CD4-positive, alpha-beta T cell (primary cell): ENCODE data around the gene NYNRIN. TPM values are rescaled to one million over a fixed set of nuclear protein-coding genes. Genes with fewer than 3 reads are reported as not detected.
A peak's percentile ranks its signal among the peaks of the same experiment; 100 is the strongest.

Experiments
- ATAC-seq: fragments of 200-7000 bp; cut with Tn5 transposase; one replicate; pipeline ENCODE4 v1.10.0; 2022; ENCODE audit warnings: mild to moderate bottlenecking; ENCODE audit not compliant: poor library complexity
- CTCF ChIA-PET: fragments of 350-600 bp; sonication (Branson Sonifier 250); formaldehyde crosslinking; loops from one replicate; lab custom pipeline; 2021; ENCODE audit warnings: antibody characterized with exemption, inconsistent platforms; lab: Charles Lee
- POLR2A ChIA-PET: fragments of 350-600 bp; sonication (Branson Sonifier 250); formaldehyde crosslinking; loops from one replicate; lab custom pipeline; 2021; ENCODE audit warnings: antibody characterized with exemption, inconsistent platforms; lab: Charles Lee
- DNase-seq, 14 experiments: peaks; one replicate each; pipeline ENCODE4 v3.0.0-alpha.2; 2013 to 2020; ENCODE audit warnings: mixed read lengths in 2 of 14
- H3K27ac ChIP-seq, 2 donors: one replicate each; pipeline versions ENCODE4 v1.5.1 to v1.7.0; 2013; ENCODE audit warnings: low read length in 2 of 2, low read depth in 1 of 2, mild to moderate bottlenecking in 1 of 2
- H3K27me3 ChIP-seq, 2 experiments: 1 replicate in 1 of 2; 2 replicates in 1 of 2; pipeline versions ENCODE4 v1.6.1 to v1.7.0; 2013; ENCODE audit warnings: low read length in 2 of 2, control low read depth in 1 of 2, mild to moderate bottlenecking in 1 of 2, moderate library complexity in 1 of 2; ENCODE audit not compliant: insufficient read depth in 2 of 2, control insufficient read depth in 1 of 2
- H3K36me3 ChIP-seq: one replicate; pipeline ENCODE4 v1.6.1; 2013; ENCODE audit warnings: low read length, control low read depth; ENCODE audit not compliant: insufficient read depth
- H3K4me1 ChIP-seq: one replicate; pipeline ENCODE4 v1.6.1; 2013; ENCODE audit warnings: low read length, control low read depth; ENCODE audit not compliant: insufficient read depth
- H3K4me3 ChIP-seq: one replicate; pipeline ENCODE4 v1.5.1; 2013; ENCODE audit warnings: mild to moderate bottlenecking, low read length, moderate library complexity
- H3K9me3 ChIP-seq, 2 experiments: 1 replicate in 1 of 2; 2 replicates in 1 of 2; pipeline versions ENCODE4 v1.6.1 to v1.7.0; 2013; ENCODE audit warnings: low read length in 2 of 2, mild to moderate bottlenecking in 2 of 2, control low read depth in 1 of 2, moderate library complexity in 1 of 2; ENCODE audit not compliant: control insufficient read depth in 1 of 2, insufficient read depth in 1 of 2
- H3K27ac Mint-ChIP-seq: one replicate; pipeline ENCODE4 v1.8.0; 2020; ENCODE audit warnings: mixed read lengths
- H3K27me3 Mint-ChIP-seq: one replicate; pipeline ENCODE4 v1.8.0; 2021; ENCODE audit warnings: mixed read lengths
- H3K36me3 Mint-ChIP-seq: one replicate; pipeline ENCODE4 v1.8.0; 2021; ENCODE audit warnings: low read depth, mixed read lengths
- H3K4me1 Mint-ChIP-seq: one replicate; pipeline ENCODE4 v1.8.0; 2021; ENCODE audit warnings: low read depth, mixed read lengths
- H3K4me3 Mint-ChIP-seq: one replicate; pipeline ENCODE4 v1.8.0; 2020; ENCODE audit warnings: mild to moderate bottlenecking, mixed read lengths
- H3K9me3 Mint-ChIP-seq: one replicate; pipeline ENCODE4 v1.8.0; 2020; ENCODE audit warnings: mixed read lengths
- intact Hi-C, 2 experiments: fragments of 100-400 bp; cut with DNase I in 1 of 2; cut with micrococcal nuclease in 1 of 2; formaldehyde crosslinking; loops; one replicate each; pipeline versions ENCODE4 v1.15.1 to v1.9.0; 2023 to 2025; cut with DNase I, micrococcal nuclease
- total RNA-seq, 174 experiments: library from RNA in 2 of 174; stranded (reverse) in 2 of 174; gene quantifications; one replicate each; pipeline ENCODE4 v1.2.3 and lab custom pipeline; 2021 to 2026
- TF ChIP-seq, protein P1 (sequence below): fragments of 200-600 bp; IDR thresholded peaks from one replicate; pipeline ENCODE4 v1.8.0; 2022; ENCODE audit warnings: antibody characterized with exemption, mild to moderate bottlenecking

Gene NYNRIN
- total RNA-seq, 2 experiments from 2014 or later, result 0.08 to 0.25 TPM

DNA sequence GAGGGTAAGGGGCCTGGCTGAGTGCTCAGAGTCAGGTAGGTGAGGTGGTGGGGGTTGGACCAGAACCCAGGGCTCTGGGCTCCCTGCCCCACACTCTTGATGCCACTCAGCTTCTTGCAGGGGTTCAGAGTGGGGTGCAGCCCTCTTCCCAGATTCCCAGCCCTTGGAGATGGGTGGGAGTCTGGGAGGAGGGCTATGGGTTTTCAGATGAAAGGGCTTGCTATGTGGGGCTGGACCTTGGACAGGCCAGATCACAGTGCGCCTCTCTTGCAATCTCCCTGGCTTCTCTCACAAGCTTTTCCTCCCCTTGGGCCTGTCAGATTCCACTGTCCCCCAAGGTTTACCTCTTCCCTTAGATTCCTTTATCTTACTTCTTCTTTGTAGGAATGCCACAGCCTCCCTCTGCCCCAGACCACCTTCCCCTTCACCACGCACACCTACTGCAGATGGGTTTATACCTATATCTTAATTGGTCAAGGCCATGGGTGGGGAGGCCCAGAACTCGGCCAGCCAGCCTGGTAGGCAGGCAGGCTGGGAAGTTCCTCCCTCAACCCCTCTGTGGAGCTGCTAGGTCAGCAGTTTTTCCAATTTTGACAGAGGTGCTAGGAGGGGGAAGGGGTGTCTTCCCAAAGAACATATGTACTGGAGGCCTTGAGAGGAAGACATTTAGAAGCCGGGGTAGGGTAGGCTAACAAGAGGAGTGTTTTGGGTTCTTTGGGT lies 1.4 kb downstream of the NYNRIN start:
- ChIA-PET POLR2A (interaction anchor here (0.8 kb wide), 1 partner anchor 30 kb away, joined by 3 read pairs; the partner anchor contains the start of gene KHNYN), CTCF (interaction anchor here (0.9 to 1.1 kb wide), 2 partner anchors 34 to 36 kb away, joined by 3 read pairs; no protein-coding TSS in a partner anchor)
- H3K36me3 ChIP-seq, result no peaks in the 10 kb centered on the region
- H3K4me3 Mint-ChIP-seq, result peak overlapping the region; percentile 84
- no peak overlapping the region for H3K27ac Mint-ChIP-seq
- H3K9me3 ChIP-seq, result no peaks in the 10 kb centered on the region
- H3K4me3 ChIP-seq, result no peak overlapping the region
- peaks cover 8% of the 10 kb centered on the region for H3K4me1 Mint-ChIP-seq
- TF ChIP-seq, protein P1, sequence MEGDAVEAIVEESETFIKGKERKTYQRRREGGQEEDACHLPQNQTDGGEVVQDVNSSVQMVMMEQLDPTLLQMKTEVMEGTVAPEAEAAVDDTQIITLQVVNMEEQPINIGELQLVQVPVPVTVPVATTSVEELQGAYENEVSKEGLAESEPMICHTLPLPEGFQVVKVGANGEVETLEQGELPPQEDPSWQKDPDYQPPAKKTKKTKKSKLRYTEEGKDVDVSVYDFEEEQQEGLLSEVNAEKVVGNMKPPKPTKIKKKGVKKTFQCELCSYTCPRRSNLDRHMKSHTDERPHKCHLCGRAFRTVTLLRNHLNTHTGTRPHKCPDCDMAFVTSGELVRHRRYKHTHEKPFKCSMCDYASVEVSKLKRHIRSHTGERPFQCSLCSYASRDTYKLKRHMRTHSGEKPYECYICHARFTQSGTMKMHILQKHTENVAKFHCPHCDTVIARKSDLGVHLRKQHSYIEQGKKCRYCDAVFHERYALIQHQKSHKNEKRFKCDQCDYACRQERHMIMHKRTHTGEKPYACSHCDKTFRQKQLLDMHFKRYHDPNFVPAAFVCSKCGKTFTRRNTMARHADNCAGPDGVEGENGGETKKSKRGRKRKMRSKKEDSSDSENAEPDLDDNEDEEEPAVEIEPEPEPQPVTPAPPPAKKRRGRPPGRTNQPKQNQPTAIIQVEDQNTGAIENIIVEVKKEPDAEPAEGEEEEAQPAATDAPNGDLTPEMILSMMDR, result no peak
- no peaks in the 10 kb centered on the region for H3K36me3 Mint-ChIP-seq
- H3K4me1 ChIP-seq, result peaks cover 8% of the 10 kb centered on the region
- no peak overlapping the region for H3K27ac ChIP-seq
- peaks cover 0 to 10% of the 10 kb centered on the region in 2 experiments for H3K27me3 ChIP-seq
- no peaks in the 10 kb centered on the region for H3K9me3 Mint-ChIP-seq
- ATAC-seq (no peak), DNase-seq (no peak)
- peaks cover 16% of the 10 kb centered on the region for H3K27me3 Mint-ChIP-seq
- intact Hi-C loops, result no loop called here

DNA sequence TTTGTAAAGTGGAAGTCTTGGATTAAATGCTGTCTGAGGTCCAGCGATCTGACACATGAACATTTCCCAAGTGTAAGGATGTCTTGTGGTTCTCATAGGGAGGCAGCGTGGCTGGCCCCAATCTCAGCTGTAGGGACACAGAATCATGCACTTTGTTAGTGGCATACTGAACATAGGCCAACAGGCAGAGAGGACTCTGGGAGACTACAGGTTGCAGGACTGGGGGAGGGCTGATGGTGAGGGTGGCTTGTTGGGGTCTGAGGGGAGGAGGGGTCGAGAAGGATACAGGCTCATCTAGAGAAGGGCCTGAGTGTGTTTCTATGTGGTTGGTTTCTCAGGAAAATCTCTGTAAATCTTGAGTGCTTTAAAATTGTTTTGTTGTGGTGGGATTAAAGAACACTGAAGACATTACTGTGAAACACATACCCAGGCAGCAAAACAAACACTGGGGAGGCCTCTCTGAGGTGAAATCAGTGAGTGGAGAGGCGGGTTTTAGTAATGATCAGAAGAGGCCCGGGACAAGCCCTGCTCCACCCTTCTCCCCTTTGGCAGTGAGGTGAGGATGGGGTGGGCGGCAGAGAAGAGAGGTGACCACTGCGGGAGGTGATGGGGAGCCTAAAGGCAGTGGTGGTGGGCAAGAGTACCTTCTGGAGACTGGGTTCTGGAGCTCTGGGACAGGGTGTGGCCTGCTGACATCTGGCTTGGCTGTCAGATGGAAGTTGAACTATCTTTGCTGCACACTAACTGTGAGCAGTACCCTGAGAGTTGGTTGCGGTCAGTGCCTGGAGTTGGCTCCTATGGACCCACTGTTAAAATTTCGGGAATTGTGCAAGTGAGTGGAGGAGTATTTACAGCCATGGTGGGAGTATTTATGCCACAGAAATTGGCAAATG lies 3.3 kb downstream of the NYNRIN start:
- ATAC-seq, result no peak

GRCh38 chr14:24403294-24403998 lies 4.6 kb downstream of the NYNRIN start:
- ATAC-seq, result no peak
- Histone ChIP-seq H3K4me1 (peaks cover 8% of the 10 kb centered on the region), H3K9me3 (no peaks in the 10 kb centered on the region), H3K27me3 (peaks cover 0 to 20% of the 10 kb centered on the region in 2 experiments), H3K27ac (no peak overlapping the region), H3K4me3 (no peak overlapping the region), H3K36me3 (no peaks in the 10 kb centered on the region)
- POLR2A ChIA-PET, result no interaction called here
- TF ChIP-seq, protein P1, result no peak
- Mint-ChIP-seq H3K27me3 (peaks cover 28% of the 10 kb centered on the region), H3K9me3 (no peaks in the 10 kb centered on the region), H3K27ac (no peak overlapping the region), H3K4me1 (peaks cover 8% of the 10 kb centered on the region), H3K4me3 (no peak overlapping the region), H3K36me3 (no peaks in the 10 kb centered on the region)
- intact Hi-C loops, result no loop called here
- CTCF ChIA-PET, result no interaction called here
- no peak for DNase-seq

More for the DNA sequence above, 3.3 kb downstream of the NYNRIN start:
- TF ChIP-seq, protein P1, result no peak
- H3K4me3 Mint-ChIP-seq, result no peak overlapping the region
- H3K9me3 ChIP-seq, result no peaks in the 10 kb centered on the region
- H3K27ac Mint-ChIP-seq, result no peak overlapping the region
- H3K27me3 Mint-ChIP-seq, result peaks cover 28% of the 10 kb centered on the region
- peaks cover 8% of the 10 kb centered on the region for H3K4me1 ChIP-seq
- no peak overlapping the region for H3K27ac ChIP-seq
- H3K4me3 ChIP-seq, result no peak overlapping the region
- H3K27me3 ChIP-seq, result peaks cover 0 to 18% of the 10 kb centered on the region in 2 experiments
- no peak for DNase-seq
- intact Hi-C loops, result no loop called here
- ChIA-PET POLR2A (no interaction called here), CTCF (no interaction called here)
- peaks cover 8% of the 10 kb centered on the region for H3K4me1 Mint-ChIP-seq
- H3K36me3 ChIP-seq, result no peaks in the 10 kb centered on the region
- H3K36me3 Mint-ChIP-seq, result no peaks in the 10 kb centered on the region
- H3K9me3 Mint-ChIP-seq, result no peaks in the 10 kb centered on the region
